GM19455 (cell line): ENCODE results near the gene HNRNPD.
"Not testable (repeated sequence)": the region's sequence is repeated elsewhere in the genome, so short reads cannot be mapped to it uniquely, and the experiment has no call there.

Experiments used
- ATAC-seq: cut with Tn5 transposase; IDR thresholded peaks from one replicate; pipeline ENCODE4 v1.9.1; 2021; ENCODE audit not compliant: unreplicated experiment

Gene HNRNPD, protein sequence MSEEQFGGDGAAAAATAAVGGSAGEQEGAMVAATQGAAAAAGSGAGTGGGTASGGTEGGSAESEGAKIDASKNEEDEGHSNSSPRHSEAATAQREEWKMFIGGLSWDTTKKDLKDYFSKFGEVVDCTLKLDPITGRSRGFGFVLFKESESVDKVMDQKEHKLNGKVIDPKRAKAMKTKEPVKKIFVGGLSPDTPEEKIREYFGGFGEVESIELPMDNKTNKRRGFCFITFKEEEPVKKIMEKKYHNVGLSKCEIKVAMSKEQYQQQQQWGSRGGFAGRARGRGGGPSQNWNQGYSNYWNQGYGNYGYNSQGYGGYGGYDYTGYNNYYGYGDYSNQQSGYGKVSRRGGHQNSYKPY

DNA sequence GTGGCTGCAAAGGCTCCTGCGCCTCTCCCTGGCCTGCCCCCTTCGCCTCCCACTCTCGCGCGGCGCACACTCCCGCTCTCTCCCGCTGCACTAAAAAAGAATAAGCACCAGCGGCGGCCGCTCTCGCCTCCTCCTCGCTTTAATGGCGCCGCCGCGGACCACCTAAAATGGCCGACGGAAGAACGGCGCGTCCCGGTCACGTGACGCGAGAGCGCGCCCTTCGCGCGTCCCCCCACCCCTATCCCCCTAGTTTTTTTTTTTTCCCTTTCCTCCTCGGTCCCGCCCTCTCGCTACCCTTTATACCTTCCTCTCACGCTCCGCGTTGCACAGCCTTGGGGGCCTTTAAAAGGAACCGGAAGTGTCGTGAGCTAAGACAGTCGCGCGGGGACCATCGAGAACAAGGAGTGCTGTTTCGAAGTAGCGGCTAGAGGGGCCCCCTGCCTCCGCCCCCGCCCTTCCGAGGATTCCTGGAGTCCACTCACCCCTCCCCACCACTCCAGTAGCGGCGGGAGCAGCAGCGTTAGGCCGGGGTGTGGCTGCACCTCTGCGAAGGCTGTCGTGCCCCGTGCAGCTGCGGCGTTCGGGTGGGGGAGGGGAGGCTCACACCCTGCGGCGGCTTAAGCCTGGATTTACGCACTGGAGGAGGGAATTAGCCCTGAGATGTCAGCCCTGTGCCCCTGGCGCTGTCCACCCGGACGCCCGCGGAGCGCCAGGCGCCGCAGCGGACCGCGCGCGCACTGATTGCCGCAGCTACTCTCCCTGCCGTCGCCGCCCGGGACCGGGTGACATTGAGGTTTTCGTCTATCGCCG is at the start of gene HNRNPD:
HNRNPD (minus strand) TSS at position 176 of the 810 bp plus-strand sequence. CDS start 313 bp downstream, outside the sequence.
- peak; percentile 95 for ATAC-seq

DNA sequence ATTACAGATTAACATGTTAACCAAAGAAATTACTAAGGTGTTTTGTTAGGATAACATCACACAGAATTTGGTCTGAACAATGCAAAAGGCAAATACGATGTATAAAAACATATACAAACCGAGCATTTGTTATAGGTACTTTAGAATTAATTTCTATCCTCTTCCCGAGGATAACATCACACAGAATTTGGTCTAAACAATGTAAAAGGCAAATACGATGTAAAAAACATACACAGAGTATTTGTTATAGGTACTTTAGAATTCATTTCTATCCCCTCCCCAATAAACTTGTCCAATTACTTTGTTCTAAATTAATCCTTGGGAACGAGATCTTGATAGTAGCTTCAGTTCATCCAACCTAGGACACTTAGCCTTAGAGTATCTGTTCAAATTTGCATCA is 48.8 kb upstream of the HNRNPD start:
- no peak for ATAC-seq

DNA sequence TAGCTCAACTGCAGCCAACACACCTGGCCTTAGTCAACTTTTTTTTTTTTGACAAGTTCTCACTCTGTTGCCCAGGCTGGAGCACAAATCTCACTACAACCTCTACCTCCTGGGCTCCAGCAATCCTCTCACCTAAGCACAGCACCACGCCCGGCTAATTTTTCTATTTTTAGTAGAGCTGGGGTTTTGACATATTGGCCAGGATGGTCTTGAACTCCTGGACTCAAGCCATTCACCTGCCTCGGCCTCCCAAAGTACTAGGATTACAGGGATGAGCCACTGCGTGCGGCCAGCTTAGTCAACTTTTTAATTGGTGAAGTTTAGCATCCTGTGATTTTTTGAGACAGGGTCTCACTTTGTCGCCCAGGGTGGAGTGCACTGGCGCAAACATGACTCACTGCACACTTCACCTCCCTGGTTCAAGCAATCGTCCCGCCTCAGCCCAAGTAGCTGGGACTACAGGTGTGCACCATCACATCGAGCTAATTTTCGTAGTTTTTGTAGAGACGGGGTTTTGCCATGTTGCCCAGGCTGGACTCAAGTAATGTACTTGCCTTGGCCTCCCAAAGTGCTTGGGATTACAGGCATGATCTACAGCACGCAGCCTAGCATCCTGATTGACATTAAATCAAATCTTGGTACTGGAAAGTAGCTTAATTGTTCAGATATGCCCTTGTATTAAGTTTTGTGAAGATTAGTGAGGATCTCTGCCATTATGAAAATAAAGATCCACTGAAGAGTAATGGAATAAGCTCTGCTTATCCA is 48.2 kb upstream of the HNRNPD start:
- no peak for ATAC-seq

DNA sequence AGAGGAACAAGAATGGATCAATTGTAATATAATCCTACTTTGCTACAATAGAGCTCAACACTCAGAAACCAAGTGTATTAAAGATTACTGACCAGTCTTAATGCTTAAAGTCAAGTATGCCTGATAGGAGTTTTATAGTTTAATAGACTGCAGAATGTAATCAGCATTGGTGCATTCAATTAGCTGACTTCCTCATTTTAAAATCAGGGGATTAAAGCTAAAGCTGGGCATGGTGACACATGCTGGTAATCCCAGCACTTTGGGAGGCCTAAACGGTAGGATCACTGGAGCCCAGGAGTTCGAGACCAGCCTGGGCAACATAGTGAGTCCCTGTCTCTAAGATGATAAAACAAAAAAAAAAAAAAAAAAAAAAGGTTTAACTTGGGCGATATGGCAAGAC is 45.7 kb upstream of the HNRNPD start:
- ATAC-seq, result no peak

DNA sequence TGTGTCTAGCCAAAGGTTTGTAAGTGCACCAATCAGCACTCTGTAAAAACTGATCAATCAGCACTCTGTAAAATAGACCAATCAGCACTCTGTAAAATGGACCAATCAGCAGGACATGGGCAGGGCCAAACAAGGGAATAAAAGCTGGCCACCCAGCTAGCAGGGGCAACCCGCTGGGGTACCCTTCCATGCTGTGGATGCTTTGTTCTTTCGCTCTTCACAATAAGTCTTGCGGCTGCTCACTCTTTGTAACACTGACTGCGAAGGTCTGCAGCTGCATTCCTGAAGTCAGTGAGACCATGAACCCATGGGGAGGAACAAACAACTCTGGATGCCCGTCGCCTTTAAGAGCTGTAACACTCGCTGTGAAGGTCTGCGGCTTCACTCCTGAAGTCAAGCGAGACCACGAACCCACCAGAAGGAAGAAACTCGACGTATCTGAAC is 42.2 kb upstream of the HNRNPD start:
- no peak for ATAC-seq

DNA sequence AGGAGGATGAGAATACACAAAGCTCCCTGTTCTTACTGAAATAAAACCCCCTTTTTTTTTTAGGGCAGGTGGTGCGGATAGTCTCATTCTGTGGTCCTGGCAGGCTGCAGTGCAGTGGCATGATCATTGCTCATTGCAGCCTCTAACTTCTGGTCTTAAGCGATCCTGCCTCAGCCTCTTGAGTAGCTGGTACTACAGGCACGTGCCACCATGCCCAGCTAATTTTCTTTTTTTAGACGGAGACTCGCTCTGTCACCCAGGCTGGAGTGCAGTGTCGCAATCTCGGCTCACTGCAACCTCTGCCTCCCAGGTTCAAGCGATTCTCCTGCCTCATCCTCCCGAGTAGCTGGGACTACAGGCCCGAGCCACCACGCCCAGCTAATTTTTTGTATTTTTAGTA is 41.3 kb upstream of the HNRNPD start:
- ATAC-seq, result not testable (repeated sequence)

DNA sequence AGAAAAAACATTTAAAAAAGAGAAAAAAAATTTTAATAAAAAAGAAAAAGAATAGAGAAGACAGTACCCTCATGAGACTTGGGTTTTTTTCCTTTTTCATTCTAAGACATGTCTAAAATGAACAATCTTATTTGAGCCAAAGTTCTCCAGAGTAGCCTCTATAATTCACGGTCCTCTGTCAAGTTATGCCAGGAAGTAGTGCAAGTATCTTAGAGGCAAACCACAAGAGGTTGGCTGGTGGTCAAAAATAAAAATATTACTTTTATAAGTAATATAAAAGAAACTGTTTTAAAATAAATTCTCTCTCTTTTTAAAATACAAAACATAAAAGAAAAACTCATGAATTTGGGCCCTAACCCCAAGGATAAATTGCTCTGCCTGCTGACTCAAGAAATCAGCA is 29.9 kb upstream of the HNRNPD start:
- ATAC-seq, result no peak

DNA sequence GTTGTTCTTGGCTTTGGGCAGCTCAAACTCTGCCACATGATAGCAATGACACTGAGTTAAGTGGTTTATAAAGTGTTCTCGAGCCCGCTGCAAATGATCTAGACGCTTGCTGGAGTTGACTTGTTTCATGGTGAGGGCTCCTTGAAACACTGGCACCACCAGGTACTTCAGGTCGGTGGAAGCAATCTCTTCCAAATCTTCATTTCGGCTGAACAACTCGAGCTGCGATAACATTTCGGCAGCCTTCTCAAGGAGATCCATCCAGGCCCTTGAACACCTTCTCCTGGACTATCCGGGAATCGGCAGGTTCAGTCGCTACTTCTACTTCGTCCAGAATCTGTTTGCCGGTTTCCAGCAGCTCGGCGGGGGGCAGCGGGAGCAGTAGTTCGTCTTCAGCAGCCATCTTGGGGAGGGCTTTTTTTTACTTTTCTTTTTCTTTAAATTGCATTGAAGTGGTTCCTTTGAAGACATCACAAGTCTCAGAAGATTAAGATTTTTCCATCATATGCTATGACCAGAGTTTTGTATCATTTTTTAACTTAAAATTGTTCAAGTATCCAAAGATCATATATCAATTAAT is 28.5 kb upstream of the HNRNPD start:
- no peak for ATAC-seq

DNA sequence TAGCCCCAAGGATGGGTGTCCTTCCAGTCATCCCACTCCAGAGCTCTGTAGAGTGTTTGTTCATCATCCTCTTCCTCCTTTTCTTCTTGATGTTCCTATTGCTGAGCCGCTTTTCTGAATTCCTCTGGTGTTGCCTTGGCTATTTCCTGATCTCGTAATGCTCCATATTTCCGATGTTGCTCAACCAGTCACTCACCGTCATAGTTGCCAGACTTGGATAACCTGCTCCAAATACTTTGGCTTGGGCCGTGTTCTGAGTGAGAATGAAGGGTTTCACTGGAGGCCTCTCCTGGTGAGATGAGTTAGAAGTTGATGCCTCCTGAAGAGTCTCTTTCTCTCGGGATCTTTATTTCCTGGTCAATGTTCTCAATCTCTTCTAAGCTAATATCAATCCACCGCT is 27.8 kb upstream of the HNRNPD start:
- ATAC-seq, result no peak

DNA sequence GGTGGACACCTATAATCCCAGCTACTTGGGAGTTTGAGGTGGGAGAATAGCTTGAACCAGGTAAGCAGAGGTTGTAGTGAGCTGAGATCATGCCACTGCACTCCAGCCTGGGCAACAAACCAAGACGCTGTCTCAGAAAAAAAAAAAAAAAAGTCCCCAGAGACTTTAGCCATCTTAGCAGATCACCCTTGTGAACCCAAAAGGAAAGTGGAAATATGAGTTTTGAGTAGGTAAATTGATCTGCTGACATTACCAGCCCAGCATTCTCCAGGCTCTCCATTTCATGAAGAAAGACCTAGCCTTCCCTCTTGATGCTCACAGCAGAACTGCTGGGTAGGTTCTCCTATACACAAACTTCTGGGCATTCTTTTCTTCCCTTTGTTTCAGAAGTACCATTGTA is 24.5 kb upstream of the HNRNPD start:
- no peak for ATAC-seq

DNA sequence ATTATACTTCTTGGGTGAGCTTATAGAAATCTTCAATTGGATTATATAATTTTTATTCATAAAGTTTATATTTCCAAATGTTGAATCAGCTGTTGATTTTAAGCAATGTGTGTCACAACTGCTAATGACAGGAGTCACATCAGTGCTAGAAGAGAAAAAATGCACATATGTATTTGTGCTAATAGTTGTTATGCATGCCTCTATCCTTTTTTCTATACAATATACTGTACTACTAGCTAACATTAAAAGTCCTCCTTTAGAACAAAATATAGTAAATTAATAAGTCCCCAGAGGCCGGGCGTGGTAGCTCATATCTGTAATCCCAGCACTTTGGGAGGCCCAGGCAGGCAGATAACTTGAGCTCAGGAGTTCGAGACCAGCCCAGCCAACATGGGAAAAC is 23.7 kb upstream of the HNRNPD start:
- ATAC-seq, result no peak

DNA sequence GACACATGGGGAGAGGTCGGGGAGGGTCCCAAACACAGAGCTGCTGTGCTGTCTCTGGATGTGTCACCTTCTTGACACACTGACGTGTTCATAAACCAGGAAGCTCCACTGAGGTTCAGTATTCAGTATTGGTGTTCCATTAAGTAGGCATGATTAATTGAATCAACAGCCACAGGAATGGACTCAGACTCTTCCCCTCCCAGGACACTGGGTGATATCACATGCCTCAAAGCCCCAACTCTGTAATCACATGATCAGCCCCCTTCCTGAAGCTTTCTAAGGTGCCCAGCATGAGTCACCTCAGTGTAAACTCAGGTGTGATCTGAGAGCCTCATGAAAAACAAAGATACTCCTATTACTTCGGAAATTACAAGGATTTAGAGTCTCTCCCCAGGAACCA is 21.1 kb upstream of the HNRNPD start:
- ATAC-seq, result no peak

DNA sequence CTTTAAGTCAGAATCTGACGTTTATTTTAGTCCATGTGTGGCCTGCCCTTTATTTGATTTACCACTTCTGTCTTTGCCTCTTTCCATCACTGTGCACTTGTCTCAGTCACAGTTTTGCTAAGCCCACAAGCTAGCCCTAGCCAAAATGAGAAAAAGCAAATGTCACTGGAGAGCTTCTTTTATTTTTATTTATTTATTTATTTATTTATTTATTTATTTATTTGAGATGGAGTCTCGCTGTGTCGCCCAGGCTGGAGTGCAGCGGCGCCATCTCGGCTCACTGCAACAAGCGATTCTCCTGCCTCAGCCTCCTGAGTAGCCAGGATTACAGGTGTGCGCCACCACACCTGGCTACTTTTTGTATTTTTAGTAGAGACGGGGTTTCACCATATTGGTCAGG is 16.3 kb upstream of the HNRNPD start:
- ATAC-seq, result not testable (repeated sequence)

DNA sequence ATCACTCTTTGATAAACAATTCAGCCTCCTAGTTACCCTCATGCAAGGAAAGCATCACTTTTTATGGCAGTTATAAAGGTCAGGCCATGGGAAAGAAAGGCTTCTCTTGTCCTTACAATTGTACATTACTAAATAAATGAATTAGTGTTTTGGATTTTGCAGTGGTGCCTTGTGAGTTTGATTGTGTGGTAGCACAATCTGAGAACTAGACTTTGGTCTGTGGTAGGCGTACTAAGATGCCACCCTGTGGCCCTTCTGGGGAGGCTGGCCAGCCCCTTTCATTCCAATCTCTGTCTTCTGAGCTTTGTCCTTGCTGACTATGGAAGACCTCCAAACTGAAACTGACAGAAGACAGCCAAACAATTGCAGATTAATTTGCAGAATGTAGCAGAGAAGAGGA is 14.6 kb upstream of the HNRNPD start:
- ATAC-seq, result no peak

DNA sequence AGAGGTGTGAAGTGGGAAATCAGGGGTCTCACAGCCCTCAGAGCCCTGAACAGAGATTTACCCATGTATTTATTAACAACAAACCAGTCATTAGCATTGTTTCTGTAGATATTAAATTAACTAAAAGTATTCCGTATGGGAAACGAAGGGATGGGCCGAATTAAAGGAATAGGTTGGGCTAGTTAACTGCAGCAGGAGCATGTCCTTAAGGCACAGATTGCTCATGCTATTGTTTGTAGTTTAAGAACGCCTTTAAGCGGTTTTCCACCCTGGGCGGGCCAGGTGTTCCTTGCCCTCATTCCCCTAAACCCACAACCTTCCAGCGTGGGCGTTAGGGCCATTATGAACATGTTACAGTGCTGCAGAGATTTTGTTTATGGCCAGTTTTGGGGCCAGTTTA is 12.5 kb upstream of the HNRNPD start:
- not testable (repeated sequence) for ATAC-seq

DNA sequence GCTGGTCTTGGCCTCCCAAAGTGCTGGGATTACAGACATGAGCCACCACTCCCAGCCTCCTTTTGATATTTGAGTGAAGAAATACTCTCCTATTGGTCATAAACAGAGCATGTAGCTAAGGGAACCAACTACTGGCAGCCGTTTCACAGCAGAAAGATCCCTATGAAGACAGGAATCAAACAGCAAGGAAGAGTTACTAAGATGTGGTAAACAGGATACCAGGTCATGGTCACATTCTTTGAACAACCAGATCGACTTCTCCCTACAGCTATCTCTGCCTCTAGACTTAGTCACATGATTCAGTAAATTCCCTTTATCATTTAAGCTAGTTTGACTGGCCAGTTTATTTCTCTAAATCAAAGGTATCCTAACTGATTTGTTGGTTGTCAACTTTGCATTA is 9.0 kb upstream of the HNRNPD start:
- ATAC-seq, result no peak

DNA sequence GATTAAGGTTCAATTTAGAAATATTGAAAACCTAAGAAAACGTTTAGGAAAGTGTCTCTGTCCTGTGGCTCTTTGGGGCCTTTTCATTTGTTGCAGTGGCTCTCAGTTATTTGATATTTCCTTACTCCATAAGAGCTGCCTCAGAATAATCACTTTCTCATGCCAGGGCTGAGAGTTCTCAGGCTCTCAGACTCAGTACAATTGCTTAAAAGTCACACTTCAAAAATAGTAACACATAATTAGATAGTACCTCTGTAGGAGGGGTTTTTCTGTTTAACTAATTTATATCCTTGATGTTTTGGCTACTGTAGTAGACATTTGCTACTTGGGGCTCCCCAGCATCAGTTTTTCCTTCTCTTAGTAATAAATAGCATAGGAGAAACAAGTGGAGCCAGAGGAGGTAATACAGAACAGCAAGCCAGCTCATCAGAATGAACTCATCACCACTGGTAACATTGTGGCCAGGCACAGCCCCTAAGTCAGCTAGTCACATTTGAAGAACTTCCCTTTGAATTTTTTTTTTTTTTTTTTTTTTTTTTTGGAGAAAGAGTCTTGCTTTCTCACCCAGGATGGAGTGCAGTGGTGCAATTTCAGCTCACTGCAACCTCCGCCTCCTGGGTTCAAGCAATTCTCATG is 8.0 kb upstream of the HNRNPD start:
- no peak for ATAC-seq

DNA sequence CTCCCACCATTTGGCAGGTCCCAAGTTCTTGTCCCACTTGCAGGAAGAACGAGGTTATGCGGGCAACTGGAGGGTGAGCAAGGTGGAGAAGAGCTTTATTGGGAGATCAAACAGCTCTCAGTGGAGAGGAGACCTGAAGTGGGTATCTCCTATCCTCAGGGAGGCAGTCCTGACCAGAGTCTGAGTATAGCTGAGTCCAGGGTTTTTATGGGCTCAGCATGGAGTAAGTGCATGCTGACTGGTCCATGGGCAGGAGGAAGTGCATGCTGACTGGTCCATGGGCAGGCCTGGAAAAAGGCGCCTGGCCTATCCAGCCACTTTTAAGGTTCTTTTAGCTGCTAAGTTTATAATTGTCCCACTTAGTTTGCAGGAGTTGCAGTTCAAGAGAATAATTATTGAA is 7.4 kb upstream of the HNRNPD start:
- ATAC-seq, result no peak

DNA sequence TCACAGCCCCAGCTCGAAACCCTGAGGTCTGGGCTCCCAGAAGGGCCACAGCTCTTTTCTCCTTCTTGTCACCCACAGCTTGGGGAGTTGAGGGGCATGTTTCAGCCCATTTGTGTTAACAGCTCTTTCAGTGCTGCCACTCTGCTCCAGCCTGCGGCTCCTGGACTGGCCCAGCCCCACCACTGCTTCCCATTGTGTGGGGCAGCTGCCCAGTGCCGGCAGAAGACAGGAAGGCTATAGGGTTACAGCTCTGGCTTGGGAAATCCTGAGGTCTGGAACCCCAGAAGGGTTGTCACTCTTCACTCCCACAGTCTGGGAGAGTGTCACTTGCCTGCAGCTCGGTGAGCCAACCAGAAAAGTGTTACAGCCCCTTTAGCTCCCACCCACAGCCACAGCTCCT is 7.0 kb upstream of the HNRNPD start:
- no peak for ATAC-seq

DNA sequence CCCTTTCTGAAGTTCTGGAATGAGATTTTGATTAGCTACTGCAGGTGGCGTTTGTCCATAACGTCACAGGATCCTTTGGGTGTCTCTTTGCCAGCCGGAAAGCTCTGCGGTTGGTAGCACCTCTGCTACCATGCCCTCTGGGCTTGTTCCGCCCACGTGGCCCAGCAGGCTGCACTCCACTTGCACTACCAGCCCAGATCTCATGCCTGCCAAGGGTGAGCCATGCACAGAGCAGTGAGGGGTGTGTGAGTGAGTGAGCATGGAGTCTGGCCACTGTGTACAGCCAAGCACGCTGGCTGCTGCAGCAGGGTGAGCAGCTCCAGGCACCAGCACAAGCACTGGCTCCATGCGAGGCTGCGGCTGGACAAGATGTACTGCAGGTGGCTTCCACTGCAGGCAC is 6.6 kb upstream of the HNRNPD start:
- ATAC-seq, result no peak

DNA sequence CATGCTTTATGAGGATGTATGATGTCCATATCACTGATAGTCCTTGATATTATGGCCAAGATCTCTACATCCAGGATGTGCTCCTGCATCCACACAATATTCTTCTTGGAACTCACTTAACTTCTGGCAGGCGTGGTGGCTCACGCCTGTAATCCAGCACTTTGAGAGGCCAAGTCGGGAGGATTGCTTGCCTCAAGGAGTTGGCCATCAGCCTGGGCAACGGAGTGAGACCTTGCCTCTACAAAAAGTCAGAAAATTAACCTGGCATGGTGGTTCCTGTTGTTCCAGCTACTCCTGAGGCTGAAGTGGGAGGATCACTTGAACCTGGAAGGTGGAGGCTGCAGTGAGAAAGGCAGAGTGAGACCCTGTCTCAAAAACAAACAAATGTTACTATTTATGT is 2.3 kb upstream of the HNRNPD start:
- no peak for ATAC-seq
